HG02571 (cell line): ENCODE data around the gene NCBP3.
"Not testable (repeated sequence)": the region's sequence is repeated elsewhere in the genome, so short reads cannot be mapped to it uniquely, and the experiment has no call there.

Experiments used
- ATAC-seq: cut with Tn5 transposase; IDR thresholded peaks from one replicate; pipeline ENCODE4 v1.9.1; 2021; ENCODE audit warnings: mild to moderate bottlenecking, moderate library complexity; ENCODE audit not compliant: unreplicated experiment

NCBP3 gene

DNA sequence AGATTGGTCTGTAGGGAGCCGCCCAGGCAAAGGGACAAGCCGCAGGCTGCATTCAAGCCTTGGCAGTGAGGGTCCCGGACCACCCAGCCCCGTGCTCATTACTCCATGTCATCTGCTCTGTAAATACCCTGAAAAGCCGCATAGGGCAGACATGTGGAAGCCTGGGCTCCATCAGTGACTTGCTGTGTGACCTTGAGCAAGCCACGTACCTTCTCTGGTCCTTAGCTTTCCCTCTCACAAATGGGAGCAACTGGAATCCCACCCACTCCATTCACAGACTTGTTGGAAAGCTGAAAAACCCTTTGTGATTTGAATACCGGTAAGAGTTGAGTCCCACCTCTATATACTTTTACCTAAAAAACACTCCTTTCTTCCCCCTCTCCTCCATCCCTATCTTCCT is 34.9 kb upstream of the NCBP3 start:
- ATAC-seq: no peak

DNA sequence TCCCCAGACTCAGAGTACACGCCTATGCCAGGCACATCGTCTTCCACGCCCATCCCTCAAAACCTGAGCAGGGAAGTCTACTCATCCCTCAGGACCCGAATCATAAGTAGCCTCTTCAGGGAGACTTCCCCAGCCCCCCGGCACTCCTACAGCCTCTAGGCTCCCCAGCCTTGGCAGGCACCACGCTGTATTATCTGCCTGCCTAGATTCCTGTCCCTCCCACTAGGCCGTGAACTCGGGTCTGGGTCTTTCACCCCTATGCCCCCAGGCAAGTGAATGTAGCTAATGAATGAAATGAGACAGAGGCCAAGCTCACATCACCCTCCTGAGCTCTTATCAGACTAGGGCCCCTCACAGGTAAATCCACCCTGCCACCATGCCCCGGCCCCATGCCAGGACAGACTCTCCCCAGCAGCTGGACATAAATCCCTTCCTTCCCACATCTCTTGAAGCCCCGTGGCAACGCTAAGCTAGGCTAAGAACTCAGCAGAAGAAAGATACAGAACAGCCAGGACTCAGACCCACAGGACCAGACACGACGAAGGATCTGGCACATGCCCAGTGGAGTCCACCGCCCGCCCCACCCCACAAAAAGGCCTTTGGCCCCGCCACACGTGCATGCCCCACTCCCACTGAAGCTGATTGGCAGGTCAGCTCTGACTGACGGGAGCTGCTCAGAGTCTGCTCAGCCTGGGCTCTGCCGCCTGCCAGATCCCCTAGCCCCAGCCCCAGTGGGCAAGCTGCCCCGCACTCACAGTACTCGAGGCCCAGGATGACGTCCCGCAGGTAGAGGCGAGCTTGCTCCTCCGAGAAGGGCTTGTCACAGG is 33.8 kb upstream of the NCBP3 start:
- no peak for ATAC-seq

DNA sequence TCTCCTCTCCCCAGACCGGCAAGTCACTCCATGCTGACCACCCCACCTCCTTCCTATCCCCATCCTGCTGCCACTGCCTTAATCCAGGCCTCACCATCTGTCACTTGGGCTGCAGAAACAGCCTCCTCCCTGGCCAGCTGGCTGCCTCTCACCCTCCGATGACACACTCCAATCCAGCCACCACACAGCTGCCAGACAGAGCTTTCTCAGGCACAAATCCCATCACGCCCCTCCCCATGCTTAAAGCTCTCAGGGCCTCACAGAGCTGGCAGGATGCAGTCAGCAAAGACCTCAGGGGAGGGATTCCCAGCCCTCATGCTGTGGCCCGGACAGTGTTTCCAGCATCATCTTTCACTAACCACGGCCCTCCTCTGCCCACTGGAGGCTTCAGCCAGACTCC is 33.1 kb upstream of the NCBP3 start:
- ATAC-seq: no peak

DNA sequence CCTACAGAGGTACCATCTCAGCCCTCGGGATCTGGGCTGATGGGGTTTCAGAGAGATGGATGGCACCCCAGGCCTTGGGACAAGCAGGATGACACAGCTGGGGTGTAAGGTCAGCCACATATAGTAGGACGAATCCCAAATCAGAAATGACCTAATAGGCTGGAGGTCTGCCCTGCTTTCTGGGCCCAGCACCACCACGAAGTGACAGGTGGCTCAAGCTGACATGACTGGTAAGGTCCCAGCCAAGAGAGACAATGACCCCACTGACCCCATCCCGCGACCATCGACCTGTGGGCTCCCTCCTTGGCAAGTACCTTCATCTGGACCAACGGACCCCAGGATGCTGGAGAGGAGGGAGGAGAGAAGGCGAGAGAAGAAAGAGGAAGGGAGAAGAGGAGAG is 31.2 kb upstream of the NCBP3 start:
- no peak for ATAC-seq

DNA sequence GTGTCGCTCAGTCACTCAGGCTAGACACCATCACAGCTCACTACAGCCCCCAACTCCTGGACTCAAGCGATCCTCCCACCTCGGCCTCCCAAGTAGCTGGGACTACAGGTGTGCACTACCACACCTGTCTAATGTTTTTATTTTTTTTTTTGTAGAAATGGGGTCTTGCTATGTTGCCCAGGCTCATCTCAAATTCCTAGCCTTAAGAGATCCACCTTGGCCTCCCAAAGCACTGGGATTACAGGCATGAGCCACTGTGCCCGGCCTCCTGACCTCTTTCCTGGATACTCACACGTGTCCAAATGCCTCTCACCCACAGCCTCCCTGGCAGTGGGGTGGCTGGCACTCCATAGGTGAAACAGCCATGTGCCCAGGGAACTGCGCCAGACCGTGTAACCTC is 29.3 kb upstream of the NCBP3 start:
- ATAC-seq: no peak

DNA sequence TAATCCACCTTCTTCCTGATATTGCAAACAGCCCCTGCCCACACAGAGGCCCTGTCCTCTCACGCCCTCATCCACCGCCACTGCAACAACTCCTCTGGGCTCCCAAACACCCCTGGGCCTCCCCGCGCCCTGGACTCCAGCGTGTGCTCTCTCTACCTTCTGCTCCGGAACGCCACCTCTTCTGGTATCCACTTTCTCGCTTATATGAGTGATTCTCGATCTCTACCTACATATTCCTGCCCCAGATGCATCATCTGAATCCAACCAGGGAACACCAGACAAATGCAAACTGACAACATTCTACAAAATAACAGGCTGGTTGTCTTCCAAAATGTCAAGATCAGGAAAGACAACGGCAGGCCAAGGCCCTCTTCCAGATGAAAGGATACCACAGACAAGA is 27.8 kb upstream of the NCBP3 start:
- ATAC-seq: no peak

DNA sequence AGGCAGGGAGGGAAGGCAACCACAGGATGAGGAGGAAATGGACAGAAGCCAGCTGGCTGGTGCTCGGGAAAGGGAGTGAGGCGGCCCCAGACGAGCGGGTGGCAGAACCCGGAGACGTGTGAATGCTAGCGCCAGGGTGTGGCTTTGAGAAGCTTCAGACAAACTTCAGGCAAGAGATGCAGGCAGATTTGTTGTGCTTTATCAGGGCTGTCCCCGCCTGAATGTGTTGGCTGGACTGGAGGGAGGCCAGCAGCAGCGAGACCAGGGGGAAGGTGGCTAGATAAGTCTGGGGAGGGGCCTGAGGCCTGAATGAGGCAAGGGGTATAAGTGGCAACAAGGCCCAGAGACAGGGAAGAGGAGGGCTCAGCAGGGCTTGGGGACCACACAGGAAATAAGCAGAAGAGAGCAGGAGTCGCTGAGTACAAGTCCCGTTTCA is 24.8 kb upstream of the NCBP3 start:
- no peak for ATAC-seq

DNA sequence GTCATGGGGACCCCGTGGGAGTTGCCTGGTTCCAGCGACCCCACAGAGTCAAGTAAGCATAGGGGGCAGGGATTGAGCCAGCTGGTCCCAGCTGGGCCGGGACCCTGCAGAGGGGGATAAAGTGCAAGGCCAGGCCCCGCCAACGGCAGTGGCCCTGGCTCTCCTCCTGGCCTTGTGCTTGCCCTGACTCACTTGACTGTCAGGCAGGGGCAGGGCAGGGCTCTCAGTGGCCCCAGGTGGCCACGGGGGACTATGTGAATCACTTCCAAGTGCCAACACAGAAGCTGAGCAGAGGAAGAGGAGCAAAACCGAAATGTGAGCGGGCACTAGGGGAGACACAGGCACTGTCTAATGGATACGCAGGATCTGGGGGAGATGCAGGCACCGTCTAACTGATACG is 21.6 kb upstream of the NCBP3 start:
- no peak for ATAC-seq

DNA sequence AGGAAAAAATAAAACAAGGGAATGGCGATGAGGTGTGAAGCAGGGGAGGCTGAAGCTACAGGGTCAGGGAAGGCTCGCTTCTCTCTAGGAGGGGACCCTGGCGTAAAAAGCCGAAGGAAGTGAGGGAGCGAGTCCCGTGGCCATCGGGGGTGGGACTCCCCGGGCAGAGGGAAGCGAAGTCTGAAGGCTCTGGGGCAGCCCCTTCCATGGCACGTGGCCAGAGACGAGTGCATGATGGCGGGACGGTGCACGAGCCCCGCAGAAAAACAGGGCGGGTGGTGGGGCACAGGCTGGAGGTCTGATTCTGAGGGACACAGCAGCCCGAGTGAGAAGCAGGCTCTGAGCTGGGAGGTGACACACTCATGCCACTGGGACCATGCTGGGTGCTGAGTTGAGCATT is 21.1 kb upstream of the NCBP3 start:
- ATAC-seq: no peak

DNA sequence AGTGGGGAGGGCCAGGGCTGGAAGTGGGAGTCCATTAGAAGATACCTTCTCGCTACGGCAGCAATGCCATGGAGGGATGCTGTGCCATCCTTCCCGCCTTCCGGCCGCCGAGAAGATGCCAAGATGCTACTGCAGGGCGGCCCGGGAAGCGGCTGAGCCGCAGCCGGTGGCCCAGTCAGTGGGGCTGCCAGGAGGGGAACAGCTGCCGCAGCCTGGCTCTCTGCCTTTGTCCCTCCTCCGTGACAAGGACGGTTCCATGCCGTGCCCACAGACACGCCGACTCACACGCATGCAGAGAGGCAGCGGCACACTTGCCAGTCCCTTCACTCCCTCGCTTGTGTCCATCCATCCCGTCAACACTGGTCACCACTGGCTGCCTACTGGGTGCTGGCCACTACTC is 20.2 kb upstream of the NCBP3 start:
- no peak for ATAC-seq

DNA sequence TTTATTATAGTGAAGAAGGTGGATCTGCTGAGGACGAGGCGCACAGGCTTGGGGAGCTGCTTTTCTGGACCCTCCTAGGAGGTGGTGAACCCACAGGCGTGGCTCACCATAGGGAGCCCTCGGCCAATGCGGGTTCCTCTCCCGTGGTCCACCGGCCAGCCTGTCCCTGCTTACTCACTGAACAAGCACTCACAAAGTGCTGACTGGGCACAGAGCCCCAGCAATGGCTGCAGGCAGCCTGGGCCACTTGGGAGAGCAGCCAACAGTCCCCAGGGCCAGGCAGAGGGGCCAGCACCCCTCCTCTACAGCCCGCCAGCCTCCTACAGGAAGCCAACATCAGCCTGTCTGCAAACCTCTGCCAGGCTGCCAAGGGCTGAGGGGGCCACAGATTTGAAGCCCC is 19.1 kb upstream of the NCBP3 start:
- ATAC-seq: no peak

DNA sequence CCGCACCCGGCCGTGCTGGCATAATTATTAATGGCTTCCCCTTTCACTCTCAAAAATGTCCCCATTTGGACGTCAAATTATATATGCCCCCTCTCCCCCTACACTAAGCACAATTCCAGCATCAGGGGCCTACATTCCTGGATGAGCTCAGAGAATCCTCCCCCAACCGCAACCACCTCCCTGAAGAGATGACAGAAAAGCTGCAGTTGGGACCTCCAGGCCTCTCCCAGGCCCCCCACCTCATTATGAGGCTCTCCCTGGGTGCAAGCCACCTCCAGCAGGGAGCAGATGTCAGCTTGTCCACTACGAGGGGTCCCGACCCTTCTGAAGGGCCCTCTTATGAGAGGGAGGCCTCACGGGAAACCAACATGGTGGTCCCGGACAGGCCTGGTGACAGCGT is 18.5 kb upstream of the NCBP3 start:
- no peak for ATAC-seq

DNA sequence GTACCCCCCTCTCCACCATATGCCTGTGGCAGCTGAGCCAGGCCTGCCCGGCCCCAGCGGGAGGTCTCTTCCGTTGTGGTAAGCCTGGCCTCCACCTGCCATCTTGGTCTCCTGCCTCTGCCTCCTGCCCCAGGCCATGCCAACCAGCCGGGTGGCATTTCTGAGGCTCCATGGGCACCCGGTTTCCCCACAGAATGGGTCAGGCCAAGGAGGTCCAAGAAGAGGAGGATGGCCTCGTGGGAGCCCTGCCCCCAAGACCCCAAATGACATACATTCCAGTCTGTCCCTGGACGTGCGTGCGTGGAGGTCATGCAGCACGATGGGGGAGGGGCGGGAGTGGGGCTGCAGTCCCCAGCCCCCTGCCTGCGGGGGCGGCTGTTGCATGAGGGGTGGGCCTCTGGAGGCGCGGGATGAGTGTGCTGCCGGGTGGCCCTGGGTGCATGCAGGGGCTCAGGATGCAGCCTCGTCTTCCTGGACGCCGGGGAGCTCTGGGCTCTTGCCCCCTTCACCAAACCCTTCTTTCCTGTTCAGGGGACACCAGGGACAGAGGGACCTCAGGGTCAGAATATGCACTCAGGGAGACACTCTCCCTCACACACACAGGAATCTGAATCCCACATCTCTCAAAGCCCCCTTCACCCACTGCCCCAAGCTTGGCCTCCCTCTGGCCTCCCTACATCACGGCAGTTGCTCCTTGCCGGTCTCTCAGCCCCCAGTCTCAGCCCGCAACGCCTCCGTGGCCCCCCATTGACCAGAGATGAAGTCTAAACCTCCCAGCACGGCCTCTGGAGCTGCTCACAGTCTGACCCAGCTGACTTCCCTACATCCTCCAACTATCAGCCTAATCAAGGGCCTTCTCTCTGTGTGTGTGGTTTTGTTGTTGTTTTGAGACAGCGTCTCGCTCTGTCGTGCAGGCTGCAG is 16.0 kb upstream of the NCBP3 start:
- no peak for ATAC-seq

DNA sequence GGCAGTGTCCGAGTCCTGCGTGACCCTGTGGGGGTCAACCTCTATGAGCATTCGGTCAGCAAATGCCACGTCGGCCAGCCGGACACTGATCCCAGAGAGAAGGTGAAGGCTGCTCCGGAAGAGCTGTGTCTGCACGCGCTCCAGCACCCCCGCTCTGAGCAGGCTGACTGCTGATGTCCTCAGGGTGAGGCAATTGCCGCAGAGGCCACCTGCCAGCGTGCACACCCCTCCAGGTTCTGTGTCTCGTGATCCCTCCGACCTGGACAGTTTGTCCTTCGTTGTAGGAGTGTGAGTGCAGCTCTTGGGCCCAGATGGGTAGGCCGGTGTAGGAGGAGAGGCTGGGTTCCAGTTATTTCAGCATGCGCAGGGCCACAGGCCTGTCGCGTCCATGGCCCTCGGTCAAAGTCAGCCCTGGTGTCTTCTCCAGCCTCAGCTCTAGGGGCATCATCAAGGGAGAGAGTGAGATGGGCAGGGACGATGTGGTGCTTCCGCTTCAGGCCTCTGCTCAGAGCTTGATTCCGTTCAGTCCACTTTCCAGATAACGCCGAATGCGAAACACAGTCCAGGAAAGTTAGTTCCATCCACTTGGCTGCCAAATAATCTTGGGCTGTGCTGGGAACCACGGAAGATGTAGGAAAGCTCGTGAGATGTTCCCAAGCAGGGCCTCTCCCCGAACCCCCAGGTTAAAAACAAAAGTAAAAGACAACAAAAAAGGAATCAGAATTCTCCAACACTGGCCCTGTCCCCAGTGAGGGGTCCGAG is 15.1 kb upstream of the NCBP3 start:
- ATAC-seq: no peak

DNA sequence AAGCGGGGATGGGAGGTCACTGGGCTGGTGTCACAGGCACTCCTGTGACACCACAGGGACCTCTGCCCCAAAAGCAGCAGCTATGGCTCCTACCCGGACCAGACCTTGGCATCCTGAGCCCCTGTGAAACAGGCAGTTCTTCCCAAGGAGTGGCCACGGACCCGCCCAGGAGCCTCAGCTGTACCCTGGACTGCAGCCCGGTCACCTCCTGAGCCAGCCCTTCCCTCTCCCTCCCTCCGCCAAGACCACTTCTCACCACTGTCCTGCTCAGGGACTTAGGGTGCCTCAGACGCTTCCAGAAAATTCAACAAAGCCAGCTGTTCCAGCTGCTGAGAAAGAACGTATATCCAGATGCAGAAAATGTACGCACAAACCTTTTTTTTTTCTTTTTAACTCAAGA is 13.9 kb upstream of the NCBP3 start:
- no peak for ATAC-seq

DNA sequence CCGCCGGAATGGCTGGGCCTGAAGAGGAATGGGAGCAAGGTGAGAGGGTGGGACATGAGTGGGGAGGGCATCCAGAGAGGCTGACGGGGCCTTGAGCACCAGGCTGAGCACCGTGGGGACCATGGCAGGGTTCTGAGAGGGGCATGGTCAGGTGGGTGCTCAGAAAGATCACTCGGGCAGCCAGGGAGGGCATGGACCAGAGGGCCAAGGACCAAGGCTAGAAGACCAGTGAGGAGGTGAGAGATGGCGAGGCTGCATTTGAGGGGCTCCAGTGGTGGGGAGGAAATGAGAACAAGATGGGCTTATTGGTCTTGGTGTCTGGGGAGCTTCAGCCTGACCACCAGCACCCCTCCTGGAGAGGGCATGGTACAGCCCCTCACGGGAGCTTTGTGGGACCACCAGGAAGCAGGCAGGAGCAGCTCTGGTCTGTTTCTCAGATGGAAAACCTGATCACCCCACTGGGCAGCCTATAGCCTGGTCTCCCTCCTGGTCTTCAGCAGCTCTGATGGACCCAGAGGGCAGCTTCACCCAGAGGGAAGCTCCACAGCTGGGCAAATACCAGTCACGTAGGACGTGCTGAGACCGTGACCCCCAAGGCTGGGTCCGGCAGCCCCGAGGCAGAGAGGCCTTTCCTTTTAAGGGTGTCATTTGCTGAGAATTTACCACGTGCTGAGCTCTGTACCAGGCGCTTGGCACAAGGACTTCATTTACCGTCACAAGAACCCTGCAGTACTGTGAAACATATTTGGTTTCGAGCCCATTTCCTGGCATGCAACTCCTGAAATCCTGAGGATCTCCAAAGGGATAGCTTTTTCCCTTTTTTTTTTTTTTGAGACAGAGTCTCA is 11.4 kb upstream of the NCBP3 start:
- ATAC-seq: no peak

DNA sequence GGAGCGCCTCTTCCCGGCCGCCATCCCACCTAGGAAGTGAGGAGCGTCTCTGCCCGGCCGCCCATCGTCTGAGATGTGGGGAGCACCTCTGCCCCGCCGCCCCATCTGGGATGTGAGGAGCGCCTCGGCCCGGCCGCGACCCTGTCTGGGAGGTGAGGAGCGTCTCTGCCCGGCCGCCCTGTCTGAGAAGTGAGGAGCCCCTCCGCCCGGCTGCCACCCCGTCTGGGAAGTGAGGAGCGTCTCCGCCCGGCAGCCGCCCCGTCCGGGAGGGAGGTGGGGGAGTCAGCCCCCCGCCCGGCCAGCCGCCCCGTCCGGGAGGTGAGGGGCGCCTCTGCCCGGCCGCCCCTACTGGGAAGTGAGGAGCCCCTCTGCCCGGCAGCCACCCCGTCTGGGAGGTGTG is 8.2 kb upstream of the NCBP3 start:
- not testable (repeated sequence) for ATAC-seq

DNA sequence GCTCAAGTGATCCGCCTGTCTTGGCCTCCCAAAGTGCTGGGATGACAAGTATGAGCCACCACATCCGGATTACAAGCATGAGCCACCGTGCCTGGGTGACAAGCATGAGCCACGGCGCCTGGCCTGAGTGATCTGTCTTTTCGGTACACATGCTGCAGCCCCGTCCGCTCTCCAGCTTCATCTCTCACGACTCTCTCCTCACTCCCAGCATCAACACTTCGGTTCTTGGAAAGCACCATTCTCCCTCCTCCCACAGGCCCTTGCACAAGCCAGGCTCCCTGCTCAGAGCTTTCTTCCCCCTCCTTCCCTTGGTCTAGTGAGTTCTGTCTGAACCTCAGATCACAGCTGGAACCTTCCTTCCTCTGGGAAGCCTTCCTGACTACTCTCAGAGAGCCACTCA is 6.5 kb upstream of the NCBP3 start:
- no peak for ATAC-seq

DNA sequence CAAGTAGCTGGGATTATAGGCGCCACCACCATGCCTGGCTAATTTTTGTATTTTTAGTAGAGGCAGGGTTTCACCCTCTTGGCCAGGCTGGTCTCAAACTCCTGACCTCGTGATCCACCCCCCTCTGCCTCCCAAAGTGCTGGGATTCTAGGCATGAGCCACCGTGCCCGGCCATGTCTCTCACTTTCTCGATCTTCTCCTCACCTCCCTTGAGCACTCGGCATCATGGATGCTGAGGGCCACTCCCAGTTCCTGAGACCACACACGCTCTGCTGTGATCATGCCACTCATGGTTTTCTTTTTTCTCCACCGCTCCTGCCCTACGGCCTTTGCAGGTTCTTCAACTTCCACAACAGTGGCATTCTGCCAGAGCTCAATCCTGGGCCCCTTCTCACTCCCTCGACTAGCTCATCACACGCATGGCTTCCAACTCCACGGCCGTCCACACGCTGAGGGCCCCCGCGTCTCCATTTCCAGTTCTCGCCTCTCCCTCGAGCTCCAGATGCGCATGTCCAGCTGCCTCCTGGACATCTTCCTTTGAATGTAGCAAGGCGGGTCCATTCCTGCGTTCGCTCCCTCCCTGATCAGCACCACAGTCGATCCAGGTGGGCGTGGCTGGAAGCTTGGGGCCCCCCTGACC is 5.5 kb upstream of the NCBP3 start:
- no peak for ATAC-seq

DNA sequence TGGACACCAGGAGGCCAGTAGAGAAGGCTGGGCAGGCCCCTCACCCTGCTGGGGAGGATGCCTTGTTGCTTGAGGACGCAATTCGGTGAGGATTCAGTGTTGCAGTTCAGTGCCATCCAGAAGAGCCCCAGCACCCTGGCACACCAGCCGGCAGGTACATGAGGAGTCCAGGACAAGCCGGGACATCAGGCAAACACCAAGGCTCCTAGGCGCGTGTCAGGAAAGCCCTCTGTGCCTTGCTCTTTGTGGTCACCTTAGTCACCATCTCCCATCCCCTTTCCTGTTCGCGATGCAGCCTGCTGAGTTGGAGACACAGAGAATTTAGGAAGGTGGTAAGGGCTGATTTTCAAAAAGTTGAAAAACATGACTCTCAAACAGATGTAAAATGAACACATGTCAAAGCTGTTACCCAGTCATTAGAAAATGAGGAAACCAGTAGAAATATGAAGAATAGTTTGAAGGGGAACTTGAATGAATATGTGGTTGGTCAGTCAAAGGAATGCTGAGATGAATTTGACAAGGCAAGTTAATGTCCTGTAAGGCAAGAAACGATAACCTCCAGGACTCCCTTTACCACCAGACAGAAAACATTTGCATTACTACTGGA is 2.3 kb upstream of the NCBP3 start:
- no peak for ATAC-seq
